IPS DF 19.7 (cell line): ENCODE measurements around the gene TEX2.

Experiments used
- DNase-seq: peaks from one replicate; pipeline ENCODE4 v3.0.0-alpha.2; 2013; ENCODE audit warnings: low read depth, low spot score

Gene TEX2

DNA sequence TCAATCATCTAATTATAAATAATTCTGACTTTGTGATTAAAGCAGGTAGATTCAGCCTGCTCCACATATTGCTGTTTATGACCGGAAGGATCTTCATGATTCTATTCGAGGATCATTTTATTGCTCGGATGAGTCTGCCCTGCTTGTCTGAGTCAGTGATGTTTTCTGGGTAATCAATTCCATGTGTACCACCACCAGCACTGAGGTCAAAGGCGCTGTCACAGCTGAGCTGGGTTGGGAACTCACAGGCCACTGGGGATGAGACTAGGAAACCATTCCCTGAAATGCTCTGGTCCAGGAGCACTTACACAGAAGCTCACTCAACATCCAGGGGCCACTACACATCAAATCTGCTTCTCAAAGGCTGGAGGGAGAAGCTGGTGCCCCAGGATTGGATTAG is 102.7 kb downstream of the TEX2 start:
- DNase-seq: no peak

DNA sequence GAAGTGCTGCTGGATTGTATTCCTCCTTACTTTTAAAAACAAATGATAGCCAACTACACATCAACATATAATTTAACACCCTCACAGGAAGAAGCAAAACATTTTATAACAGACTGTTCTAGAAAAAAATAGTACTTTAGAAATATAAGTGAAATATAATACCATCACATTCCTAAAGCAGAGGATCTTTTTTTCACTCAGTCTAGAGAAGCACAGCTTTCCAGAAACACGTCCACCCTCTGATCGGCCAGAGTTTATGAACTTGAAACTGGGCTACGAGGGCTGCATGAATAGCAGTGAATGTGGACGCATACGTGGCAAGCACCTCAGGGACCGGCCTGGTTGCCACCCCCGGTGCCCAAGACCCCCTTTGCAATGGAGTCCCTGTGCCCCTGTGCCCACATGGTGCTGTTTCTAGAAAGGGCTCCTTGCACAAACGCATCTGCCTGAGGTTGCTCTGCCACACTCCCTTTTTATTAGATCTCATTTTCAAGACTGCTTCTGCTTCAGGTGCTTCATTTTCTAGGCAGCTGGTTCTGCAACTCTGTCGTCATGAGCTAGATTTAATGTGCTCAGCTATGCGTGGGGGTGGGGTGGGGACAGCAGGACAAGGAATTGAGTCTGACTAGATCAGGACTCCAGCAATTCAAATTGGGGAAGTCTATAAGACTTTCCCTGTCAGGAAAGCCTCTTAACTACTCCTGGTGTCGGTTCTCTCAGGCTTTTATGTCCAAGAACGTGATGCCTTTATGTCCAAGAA is 104.0 kb downstream of the TEX2 start:
- no peak for DNase-seq

GRCh38 chr17:64158406-64158805 is 104.7 kb downstream of the TEX2 start:
- DNase-seq: no peak

- no peak for DNase-seq
These were observed 105.3 kb downstream of the TEX2 start for GRCh38 chr17:64157669-64158180.

DNA sequence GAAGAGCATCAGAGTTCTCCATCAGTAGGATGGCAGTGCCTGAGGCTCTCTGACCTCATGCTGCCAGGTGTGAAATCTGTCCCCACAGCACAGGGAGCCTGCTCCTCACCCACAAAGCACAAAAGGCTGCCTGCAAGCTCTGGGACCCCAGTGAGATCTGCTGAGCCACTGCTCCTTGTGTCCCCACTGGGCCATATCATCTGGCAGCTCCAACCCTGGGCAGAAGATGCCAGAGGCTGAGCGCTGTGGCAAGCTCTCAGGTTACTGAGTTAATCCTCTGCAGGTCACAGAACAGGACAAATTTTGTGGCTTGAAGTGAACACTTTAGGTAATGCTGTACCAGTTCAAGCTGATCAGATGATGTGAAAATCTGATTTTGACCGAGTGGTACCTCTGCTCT is 106.4 kb downstream of the TEX2 start:
- no peak for DNase-seq

- no peak for DNase-seq
These were observed 107.1 kb downstream of the TEX2 start for GRCh38 chr17:64155751-64156544.

DNA sequence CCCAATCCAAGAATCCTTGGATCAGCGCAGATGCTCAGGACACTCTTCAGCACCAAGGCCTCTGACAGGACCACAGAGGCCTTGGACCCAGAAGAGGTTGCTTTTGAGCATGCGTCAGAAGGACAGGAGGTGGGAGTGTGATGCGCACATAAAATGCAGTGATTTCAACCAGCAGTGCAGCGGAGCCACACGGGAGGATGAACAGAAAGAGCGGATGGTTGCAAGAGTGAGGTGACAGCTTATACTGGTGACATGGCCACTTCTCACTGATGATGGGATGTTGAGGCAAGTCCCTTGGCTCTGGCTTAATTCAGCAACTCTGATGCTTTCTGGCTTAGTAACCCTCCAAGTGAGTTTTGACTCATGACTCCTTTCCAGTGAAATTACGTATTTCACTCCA is 107.9 kb downstream of the TEX2 start:
- DNase-seq: no peak

- DNase-seq: no peak
These were observed 108.3 kb downstream of the TEX2 start for GRCh38 chr17:64154717-64155116.

DNA sequence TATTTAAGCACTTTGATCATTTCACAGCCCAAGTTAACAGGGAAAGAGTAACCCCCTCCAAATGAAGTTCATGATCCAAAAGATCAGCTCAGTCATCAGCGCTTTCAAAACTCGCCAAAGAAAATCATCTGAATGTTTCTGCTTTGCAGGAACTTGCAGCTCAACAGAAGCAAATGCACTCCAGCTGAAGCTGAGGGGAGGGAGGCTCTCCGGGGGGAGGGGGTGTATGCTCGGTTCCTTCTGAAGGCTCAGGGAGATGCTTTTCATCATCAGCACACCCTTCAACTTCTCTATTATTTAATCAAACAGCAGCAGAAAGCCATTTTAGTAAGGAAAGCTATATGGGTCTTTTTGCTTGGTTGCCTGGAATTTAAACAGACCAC is 108.8 kb downstream of the TEX2 start:
- no peak for DNase-seq

DNA sequence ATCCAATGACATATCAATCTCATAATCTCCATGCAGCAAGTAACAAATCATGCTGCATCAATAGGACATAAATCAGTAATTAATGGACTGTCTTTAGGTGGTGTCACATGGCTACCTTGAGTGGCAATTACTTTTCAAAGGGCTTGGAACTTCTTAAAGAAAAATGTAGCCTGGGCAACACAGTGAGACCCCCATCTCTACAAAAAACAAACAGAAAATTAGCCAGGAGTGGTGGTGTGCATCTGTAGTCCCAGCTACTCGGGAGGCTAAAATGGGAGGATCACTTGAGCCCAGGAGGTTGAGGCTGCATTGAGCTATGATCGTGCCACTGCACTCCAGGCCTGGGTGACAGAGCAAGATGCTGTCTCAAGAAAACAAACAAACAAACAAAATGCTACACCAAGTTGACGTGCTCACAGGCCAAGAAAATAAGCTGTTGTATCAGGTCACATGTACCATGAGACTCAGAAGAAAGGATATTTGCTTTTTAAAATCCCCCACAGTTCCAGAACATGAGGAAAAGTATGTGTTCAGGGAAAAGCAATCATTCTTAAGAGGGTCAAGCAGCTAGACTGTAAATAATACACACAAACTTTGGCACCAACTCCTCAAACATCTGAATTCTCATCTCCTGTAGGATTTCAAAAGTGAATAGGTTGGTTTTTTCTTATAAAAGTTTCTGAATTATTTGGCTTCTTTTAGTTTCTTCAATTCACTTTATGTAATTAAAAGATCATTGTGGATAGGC is 109.3 kb downstream of the TEX2 start:
- DNase-seq: no peak

DNA sequence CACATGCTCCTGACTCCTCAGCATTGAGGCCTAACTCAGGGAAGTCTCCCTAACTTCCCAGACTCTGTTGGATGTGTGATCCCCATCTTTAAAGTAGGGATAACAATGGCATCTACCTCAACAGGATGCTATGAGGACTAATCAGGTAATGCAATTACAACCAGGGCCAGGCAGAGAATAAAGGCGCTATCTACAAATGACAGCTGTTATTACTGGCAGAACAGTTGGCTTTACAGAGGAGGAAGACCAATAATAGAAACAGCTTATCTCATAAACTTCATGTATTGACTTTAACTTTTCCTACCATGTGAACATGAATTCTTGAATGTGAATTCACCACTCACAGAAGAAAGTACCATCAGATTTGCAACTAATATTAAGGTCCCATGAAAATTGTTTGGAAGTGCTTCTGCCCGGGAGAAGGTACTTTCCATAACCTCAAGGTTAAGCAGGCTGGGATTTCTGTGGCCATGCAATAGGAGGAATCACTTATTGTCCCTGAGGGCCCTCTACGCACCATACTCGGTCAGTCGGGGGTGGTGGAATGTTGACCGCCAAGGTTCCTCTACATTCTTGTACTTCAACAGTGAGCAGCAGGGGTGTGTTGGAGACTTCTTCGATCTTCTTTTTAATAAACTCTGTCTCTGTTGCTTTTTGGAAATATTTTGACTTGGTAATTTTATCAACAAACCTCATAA is 110.5 kb downstream of the TEX2 start:
- DNase-seq: no peak

GRCh38 chr17:64151016-64151368 is 112.1 kb downstream of the TEX2 start:
- DNase-seq: no peak

DNA sequence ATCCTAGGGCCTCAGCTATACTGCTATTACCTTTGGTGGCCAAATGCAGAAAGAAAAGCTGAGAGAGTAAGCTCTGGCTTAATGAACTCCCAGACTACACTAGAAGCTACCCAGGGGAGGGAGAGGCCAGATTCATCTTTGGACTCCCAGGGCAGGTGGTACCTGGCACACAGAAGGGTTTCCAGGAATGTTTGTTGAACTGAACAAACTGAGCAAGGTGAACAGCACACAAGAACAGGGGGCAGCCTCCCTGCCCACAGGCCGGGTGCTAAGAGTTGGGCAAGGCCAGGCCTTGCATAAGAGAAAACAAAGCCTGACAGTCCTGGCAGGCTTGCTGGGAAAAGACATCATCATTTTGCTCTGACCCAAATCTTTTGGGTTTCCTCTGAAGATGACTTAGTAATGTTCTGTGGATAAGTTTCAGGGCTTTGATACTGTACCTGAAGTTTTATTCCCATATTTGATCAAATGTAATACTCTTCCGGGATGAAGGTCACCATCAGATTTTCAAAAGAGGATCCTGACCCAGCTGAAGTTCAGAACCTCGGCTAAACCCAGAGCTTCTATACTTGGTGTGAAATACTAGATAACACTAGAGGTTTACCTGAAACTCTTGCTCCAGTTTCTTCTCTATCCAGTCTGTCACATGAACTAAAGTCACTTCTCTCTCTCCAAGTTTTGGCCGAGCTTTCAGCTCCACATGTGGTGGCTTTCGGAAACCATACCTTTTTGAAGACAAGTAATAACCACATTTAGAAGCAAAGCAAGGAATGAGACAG is 112.6 kb downstream of the TEX2 start:
- no peak for DNase-seq

GRCh38 chr17:64149196-64149595 is 113.9 kb downstream of the TEX2 start:
- DNase-seq: no peak

DNA sequence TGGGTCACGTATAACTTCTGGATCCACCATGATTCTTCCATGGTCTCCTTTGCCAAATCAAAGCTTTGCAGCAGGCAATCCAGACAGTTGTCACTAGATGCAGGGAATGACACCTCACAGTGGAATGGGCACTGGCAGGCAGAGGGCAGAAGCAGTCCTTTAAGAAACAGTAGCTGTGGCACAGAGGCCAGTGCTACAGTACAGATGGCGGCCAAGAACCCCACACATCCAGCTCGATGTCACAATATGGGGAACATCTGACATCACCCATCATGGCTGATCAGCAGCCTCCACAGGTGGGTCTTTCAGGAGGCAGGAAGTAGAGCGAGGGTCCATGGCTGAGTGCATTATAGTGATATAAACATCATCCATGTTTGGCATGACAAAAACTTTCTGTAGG is 114.4 kb downstream of the TEX2 start:
- DNase-seq: no peak

GRCh38 chr17:64148017-64148631 is 114.9 kb downstream of the TEX2 start:
- DNase-seq: no peak

DNA sequence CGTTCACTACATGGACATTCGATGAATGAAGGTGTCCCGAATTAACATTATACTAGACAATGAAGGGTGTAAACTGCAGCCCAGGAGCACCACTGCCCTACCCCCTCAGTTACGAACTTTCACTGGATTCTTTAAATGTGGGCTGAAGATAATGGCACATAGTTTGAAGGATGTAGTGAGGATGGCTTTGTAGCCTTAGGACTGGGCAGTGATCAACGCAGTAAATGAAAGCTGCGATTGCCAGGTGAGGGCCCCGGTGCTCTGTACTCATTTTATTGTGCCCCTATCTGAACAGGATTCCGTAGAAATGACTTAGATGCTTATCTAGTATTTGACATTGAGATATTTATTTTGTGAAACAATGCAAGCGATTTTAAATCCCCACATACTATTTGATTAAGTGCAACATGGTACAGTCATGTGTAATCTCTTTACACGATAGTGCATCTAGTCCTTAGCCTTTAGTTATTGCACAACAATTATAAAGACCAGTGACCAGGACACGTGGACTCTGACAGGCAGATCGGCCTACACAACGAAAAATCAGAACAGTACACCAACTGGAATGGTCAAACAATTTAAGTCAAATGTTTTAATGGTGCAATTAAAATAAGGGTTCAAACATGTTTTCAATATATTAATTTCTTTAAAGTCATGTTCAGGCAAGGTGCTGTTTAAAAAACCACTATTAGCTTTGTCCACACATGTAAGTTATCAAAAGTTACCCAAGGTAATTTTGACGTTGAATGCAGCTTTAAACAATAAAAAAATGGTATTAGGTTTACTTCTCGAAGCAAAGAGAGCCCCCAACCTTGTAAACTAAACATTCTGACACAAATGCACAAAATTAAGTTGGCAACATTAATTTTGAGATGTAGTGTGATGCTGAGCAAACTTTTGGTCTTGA is 115.7 kb downstream of the TEX2 start:
- no peak for DNase-seq

GRCh38 chr17:64146418-64147109 is 116.5 kb downstream of the TEX2 start:
- DNase-seq: no peak
